ENCODE data around the gene GPR35.
"Not testable (repeated sequence)": the region's sequence is repeated elsewhere in the genome, so short reads cannot be mapped to it uniquely, and the experiment has no call there.

Gene GPR35

DNA sequence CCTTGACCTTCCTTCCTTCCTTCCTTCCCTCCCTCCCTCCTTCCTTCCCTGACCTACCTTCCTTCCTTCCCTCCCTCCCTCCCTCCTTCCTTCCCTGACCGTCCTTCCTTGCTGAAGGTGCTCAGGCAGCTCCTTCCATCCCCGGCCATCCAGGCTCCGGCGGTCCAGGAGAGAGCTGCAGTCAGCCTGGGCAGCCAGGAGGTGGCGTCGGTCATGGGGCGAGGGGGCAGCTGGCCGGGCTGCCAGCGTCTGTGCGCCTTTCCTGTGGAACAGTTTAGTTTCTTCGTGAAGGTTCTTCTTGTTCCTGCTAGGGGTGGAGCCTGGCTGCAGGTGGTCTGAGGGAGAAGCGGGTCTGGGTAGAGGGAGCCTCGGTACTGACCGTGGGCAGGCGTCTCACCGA is 15.7 kb downstream of the GPR35 start:
- DNase-seq (ENCODE audit: low spot score): no peak

DNA sequence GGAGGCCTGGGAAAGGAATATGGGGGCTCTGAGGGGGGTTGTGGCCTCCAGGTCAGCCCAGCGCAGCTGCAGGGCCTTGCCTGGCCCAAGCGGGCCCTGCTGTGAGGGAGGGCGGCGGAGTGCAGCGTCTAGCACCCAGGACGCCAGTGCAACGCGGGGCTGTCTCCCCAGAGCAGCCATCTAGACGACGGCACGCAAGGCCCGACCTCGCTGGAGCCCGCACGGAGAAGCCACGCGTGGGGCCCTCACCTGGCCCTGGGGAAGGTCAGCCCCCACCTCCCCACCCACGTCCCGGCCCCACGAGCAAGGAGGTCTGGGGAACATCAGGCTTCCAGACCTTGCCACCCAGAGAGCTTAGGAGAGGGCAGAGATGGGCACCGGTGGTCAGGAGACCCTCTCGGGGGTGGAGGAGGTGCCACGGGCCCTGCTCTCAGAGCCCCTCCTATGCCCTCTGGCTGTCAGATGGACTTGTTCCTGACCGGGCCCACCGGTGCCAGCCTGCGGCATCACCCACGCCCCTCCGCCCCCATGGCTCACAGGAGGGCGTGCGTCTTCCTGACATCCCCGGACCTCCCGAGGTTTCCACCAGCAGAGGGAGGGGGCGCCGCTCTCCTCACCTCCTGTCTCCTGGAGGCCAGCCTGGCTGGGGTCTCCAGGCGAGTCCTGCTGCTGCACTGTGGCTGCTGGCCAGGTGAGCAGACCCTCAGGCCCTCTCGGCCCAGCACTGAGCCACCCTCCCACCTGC is 17.0 kb downstream of the GPR35 start:
- DNase-seq (ENCODE audit: low spot score): no peak

GRCh38 chr2:240642806-240643092 is 17.5 kb downstream of the GPR35 start:
- DNase-seq (ENCODE audit: low spot score): no peak

GRCh38 chr2:240643093-240643810 is 18.0 kb downstream of the GPR35 start:
- no peak for DNase-seq (ENCODE audit: low spot score)

DNA sequence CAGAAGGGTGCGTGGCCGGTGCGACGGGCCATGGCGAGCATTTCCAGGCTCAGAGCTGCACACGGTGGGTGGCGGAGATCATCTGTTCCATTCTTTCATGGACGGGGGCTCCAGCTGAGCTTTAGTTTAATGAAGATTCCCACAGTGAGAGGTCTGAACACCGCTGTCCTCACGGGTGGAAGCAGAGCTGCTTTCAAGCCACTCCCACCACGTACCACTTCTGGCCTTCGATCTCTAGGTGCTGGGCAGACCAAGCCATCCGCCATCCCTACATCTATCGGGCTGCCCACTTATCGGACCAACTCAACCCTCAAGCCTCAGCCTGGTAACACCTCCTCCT is 18.5 kb downstream of the GPR35 start:
- DNase-seq (ENCODE audit: low spot score): no peak

DNA sequence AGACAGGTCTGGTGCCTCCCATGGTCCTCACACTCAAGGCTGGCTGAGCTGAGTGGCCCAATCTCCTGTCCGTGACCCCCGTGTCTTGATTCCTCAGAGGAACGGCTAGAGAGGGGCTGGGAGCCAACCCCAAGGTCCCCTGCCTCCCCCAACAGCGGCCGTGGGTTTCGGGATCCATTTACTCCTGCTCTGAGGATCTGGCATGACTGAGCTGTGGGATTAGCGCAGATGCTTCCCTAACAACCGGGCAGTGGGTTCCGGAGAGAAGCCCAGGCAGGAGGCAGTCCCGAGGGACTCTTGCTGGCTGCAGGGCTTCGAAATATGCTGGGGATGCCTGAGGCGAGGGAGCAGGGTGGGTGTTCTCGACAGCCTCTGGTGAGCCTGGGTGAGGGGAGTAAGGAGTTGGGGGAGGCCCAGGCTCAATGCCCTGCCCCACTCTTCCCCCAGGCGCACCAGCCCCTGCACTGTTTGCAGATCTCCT is 18.9 kb downstream of the GPR35 start:
- DNase-seq (ENCODE audit: low spot score): no peak

DNA sequence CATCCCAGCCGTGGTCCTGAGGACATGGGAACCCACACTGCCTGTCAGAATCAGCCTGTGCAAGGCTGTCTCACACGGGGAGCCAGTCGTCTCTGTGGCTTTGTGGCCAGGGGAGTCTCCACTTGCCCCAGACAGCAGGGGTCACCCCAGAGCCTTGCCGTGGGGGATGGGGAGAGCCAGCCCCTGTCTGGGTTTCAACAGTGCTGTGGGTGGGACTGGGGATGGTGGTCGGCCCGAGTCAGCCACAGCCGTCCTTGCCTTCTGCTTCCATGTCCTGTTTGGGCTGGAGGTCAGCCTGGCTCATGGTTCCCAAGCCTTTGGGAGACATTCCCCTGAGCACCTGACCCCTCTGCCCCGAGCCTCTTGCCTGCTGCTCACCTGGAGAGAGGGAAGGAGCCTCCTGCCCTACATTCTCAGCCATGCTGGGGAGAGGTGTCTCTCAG is 19.6 kb downstream of the GPR35 start:
- DNase-seq (ENCODE audit: low spot score): no peak

GRCh38 chr2:240645346-240645745 is 20.1 kb downstream of the GPR35 start:
- DNase-seq (ENCODE audit: low spot score): no peak

DNA sequence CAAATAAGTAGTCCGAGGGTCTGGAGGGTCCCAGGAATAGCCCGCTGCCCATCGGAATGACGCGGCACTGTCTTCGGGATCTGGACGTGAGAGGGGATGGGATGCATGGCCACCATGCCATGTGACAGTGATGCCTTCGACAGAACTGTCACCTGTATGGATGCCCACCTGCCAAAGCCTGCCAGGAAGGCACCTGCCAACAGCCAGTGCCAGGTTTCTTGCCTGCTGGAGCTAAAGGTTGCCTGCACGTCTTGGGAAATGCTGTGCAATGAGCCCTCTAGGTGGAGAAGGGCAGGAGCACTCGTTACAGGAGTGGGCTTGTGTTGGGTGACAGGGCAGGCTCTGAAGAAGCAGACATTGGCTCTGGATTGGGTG is 20.5 kb downstream of the GPR35 start:
- no peak for DNase-seq (ENCODE audit: low spot score)

- no peak for DNase-seq (ENCODE audit: low spot score)
Measured at GRCh38 chr2:240646176-240646899, 21.1 kb downstream of the GPR35 start.

- no peak for DNase-seq (ENCODE audit: low spot score)
Measured at GRCh38 chr2:240646900-240647502, 21.7 kb downstream of the GPR35 start.

DNA sequence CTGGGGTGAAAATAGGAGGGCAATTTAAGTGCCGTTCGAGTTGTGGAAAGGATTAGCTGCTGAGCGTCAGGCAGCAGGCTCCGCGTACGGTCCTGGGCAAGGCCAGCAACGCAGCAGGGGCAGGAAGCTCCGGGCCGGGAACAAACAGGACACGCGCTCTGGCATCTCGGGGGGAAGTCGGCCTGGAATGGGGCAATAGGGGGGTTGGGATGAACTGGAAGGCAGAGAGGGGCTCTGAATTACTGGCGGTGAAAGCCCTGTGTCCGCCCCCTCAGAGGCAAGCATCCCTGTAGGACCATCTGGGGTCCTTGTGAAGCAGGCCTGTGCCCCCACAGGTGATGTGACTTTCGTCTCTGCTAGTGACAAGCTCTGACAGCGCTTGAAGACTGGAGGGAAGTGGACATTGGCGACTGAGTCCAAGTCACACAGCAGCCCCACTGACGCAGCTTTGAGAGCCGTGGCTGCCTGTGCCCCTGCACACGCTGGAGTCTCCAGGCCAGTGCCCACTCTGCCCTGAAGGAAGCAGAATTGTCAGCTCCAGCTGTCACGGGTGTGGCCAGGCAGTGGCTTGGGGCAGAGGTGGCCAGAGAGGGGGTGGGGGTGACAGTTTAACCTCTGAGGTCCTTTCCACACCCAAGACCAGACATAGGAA is 22.3 kb downstream of the GPR35 start:
- no peak for DNase-seq (ENCODE audit: low spot score)

DNA sequence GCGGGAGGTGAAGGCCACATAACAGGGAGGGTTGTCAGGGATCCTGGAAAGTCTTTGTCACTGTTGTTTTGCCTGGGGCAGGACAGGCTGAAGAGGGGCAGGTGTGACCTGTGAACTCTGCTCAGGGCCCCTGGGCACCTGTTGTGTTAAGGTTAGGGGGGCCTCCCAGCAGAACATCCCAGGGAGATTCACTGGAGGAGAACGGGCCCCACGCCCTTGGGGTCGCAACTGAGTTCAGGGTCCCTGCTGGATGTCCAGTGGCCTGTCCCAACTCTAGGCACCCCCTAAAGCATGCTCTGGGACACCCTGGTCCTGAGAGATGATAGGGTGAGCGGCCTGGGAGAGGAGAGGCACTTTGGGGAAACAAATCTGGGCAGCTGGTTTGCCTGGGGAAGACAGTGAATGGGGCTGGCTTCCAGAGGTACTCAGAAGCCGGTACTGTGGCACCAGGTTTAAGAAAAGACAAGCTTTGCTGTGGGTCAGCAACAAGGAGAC is 22.9 kb downstream of the GPR35 start:
- DNase-seq (ENCODE audit: low spot score): no peak

DNA sequence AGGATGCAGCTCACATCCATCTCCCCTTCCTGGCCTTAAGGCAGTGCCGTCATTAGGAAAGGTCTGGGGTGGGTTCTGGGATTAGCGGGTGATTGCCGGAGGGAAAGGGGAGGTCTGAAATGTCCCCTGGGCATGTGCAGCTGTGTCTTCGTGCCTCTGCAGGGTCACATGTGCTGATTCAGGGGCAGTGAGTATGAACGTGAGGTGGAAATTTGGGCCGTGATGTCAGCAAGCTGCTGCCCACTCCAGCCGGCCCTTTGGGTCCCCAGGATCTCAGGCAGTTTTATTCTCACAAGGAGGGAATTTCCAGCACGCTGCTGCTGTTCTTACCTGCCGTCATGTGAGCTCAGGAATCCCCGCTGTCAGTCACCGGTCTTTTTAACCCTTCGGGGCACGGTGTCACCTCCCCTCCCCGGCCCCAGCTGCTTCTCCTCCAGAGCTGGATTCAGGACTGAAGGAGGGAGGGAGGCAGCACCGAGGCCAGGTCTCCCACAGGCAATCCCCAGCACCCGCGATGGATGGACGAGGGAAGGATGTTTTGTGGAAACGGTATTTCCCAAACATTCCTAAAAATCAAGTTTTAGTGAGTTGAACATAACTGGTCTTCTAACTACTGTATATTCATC is 23.5 kb downstream of the GPR35 start:
- DNase-seq (ENCODE audit: low spot score): no peak

DNA sequence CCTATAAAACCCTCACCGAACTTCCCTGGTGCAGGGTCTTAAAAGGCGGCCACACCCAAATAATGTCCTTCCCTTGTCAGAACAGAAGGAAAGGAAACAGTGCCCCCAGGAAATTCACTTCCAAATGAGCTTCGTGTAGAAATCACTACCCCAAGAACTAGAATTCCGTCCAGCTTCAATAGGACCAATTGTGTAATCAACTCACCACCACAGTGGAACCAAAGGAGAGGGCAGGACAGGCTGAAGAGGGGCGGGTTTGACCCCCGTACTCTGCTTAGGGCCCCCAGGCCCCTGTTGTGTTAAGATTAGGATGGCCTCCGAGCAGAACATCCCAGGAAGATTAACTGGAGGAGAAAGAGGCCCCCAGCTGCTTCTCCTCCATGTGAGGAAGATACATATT is 24.1 kb downstream of the GPR35 start:
- DNase-seq (ENCODE audit: low spot score): no peak

GRCh38 chr2:240650254-240650965 is 25.1 kb downstream of the GPR35 start:
- DNase-seq (ENCODE audit: low spot score): no peak

GRCh38 chr2:240651185-240651584 is 25.9 kb downstream of the GPR35 start:
- no peak for DNase-seq (ENCODE audit: low spot score)

DNA sequence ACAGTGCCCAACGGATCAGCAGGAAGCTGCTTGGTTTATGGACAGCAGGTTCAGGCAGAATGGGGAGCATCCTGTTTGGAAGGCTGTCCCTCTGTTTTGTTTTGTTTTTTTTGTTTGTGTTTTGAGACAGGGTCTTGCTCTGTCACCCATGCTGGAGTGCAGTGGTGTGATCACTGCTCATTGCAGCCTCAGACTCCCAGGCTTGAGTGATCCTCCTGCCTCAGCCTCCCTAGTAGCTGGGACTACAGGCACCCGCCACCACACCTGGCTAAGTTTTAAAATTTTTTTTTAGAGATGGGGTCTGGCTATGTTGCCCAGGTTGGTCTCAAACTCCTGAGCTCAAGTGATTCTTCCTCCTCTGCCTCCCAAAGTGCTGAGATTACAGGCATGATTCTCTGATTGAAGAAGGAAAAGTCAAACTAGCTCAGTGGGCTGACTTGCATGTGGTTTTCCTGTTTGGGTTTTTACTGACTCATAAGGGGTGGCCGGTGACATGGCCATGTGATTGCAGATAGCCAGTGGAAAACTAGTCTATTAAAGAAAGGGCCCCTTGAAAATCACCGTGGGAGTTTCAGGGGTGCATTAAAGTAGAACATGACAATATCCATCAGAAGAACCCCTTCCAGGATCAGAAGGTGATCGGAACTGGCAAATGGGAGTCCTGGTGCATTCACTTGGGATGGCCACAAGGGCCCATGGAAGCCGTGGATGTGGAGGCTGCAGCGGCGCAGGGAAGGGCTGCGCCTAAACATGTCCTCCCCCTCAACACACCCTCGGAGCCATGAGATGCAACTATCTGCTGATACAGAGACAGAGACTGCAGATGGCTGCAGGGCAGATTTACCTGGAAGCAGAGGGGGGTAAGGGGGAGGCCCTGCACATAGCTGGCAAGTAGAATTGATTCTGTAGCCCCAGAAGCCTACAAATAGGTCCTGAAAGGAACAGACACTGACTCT is 30.9 kb downstream of the GPR35 start:
- DNase-seq (ENCODE audit: low spot score): peak; percentile 38

GRCh38 chr2:240659883-240660282 is 34.6 kb downstream of the GPR35 start:
- DNase-seq (ENCODE audit: low spot score): not testable (repeated sequence)

DNA sequence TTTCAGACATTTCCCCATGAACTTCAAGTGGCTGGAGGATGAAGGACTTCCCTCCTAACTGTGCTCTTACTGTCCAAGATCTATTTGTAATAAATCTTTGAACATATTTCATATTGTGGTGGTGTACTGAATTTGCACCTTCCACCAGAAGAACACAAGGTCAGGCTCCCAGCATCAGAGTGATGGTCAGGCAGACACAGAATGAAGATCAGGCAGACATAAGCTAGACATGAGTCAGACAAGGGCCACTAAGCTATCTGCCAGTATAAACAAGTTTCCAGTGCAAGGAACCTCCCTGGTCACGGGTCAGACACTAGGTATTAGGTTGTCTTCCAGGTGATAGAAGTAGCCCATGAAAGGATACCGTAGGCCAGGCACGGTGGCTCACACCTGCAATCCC is 37.4 kb downstream of the GPR35 start:
- DNase-seq (ENCODE audit: low spot score): no peak

All from activated CD4-positive, alpha-beta T cell treated with anti-CD3 and anti-CD28 coated beads, Interleukin-2, Interleukin-4, amounts not matched to agents 100 ng/mL and 50 ng/mL, durations not matched to agents 16 hours and 8 hours (primary cell).